Putamen (tissue), 1 donor: Measurements from ENCODE around the gene TPRG1.

Experiments used
- DNase-seq: peaks from one replicate; pipeline ENCODE4 v3.0.0-alpha.2; 2016; ENCODE audit warnings: low spot score

TPRG1 gene

DNA sequence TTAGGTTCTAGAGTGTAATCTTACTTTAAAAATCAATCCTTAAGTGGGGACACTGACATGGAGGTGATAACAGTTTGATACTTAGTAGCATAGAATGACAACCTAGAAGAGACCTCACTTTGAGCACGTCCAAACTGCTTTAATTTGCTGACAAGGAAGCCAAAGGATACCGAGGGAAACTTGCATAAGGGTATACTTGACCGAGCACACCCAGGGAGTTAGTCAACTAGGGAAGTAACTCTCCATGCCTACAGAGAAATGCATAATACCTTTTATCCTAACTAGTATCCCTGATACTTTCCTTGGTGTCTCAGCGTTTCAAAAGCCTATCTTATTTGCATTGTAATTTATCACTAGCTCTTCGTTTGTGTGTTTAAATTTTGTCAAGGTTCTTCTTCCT lies 5.5 kb upstream of the TPRG1 start:
- DNase-seq: no peak

GRCh38 chr3:189167027-189167766 lies 4.6 kb upstream of the TPRG1 start:
- no peak for DNase-seq

DNA sequence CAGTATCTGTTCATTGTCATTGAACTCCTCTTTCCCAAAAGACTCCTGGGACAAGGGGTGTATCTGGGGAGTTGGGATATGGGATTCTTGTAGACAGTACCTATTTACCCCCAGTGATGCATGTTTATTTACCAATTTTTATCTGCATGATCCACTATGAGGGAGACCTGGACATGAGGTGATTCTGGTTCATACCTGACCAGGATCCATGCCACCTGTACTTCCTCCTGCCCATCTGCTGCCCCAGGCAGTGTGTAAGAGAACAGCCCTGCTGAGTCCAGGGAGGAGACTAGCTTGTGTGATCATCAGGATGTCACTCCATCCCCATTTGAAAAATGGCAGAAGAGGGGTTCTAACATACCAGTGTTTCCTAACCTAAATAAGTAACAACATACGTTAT lies 3.1 kb upstream of the TPRG1 start:
- DNase-seq: no peak

- no peak for DNase-seq
Measured at GRCh38 chr3:189169728-189170127, 2.0 kb upstream of the TPRG1 start.

GRCh38 chr3:189170559-189170958 lies 1.2 kb upstream of the TPRG1 start:
- no peak for DNase-seq

DNA sequence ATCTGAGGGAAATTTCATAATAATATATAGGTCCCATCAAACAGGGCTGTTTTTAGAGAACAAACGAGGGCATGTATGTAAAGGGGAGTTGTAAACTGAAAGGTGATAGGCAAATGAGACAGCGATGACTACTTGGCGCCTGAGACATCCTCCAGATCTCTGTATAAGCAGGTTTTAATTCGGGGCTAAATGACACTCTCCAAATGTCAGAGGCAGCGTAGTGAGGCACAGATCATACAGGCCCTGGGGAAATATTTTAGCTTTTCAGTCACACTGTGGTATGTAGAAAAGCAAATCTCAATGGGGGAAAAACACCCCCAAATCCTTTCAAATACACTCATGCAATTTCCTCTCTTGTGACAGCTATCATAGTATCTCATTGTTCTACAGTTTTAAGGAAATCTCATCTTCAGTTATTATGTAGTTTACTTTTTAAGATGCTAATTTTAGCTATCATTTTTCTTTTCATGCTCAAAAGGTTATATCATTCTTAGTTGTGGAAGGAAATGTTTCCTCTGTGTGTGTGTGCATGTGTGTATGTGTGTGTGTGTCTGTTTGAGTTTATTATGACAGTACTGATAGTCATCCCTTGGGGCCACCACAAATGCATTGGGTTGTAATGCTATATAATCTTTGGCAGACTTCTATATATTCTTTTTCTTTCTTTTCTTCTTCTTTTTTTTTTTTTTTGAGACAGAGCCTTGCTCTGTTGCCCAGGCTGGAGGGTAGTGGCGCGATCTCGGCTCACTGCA lies 1.1 kb downstream of the TPRG1 start:
- DNase-seq: no peak

- DNase-seq: no peak
Measured at GRCh38 chr3:189184566-189184965, 12.8 kb downstream of the TPRG1 start.

DNA sequence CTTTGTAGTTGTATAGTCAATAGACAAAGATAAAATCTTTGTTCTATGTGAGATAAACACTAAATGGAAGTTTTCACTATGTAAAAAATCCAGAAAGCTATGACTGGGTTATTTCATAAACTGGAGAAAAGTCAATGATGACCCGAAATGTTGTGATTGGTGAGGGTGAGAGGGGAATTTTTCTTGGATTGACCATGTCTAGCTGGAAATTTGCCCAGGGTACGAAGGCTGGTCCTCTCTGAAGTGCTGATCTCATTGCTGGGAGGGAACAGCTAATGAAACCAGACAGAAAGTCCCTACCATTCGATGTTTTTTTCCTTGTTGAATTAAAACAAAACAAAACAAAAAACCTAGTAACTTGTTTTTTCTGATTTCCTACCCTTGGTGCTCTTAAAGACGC lies 14.3 kb downstream of the TPRG1 start:
- DNase-seq: no peak

DNA sequence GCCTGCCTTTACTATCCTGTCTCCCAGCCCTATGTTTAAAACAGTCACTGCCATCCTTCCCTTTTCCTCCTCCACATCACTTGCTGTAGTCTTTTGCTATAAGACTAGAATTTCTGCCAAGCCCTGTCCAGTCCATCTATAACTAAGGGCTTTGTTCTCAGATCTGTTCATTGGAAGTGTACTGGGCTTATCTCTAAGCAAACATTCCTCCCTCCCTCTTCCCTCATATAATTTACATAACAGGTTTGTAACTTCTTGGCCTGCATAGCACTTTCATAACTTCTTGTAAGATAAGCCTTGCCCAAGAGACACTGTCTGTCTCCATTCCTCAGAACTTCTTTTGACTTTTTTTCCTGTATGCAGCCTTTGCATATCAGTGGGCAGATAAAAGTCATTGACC lies 16.7 kb downstream of the TPRG1 start:
- DNase-seq: no peak

DNA sequence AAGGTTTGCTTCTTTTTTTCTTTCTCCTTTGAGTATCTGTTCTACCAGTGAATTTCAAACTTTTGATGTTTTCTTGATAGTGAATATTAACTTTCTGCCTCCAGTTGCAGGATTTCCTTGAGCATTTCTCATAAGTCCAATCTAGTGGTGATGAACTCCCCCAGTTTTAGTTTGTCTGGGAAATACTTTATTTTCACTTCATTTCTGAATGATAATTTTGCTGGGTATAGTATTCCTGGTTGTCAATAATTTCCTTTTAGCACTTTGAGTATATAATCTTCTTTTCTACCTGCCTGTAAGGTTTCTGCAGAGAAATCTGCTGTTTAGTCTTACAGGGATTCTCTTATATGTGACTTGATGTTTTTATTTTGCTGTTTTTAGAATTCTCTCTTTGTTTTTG lies 21.0 kb downstream of the TPRG1 start:
- no peak for DNase-seq

- DNase-seq: no peak
Measured at GRCh38 chr3:189195302-189195701, 23.5 kb downstream of the TPRG1 start.

DNA sequence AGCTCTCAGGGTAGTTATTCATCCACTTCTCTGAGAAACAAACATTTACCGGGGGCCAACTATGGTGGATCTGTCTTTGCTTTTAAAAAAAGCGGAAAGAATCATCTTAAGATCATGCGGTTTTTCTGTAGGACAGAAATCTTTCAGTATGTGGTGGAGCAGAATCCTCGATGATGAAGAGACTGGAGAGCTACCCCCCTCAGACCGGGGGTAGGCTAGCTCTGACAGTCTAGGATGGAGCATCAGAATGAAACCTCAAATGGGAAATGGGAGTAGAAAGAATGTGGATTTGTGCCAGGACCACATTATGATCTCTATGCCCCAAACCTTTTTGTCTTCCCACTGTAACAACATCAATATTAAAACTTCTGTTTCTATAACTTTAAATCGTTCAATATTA lies 30.3 kb downstream of the TPRG1 start:
- no peak for DNase-seq

DNA sequence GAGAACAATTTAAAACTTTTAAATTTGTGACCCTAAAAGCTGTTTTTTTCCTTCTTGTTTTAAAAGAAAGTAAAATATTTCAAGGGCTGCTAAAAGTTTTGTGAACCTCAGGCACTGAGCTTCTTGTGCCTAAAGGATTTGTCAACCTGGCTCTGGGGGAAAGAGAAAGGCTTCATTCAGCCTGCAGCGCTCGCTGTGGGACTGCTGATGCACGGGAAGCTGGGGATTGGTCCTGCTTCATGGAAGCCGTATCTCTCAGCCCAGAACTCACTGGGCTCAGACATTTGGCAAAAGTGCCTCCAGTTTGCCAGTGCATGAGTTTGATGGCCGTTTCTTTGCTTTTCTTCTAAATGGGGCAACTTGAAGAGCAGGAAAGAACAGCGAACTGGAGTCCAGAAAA lies 30.8 kb downstream of the TPRG1 start:
- DNase-seq: no peak

GRCh38 chr3:189204167-189204866 lies 32.5 kb downstream of the TPRG1 start:
- DNase-seq: no peak

DNA sequence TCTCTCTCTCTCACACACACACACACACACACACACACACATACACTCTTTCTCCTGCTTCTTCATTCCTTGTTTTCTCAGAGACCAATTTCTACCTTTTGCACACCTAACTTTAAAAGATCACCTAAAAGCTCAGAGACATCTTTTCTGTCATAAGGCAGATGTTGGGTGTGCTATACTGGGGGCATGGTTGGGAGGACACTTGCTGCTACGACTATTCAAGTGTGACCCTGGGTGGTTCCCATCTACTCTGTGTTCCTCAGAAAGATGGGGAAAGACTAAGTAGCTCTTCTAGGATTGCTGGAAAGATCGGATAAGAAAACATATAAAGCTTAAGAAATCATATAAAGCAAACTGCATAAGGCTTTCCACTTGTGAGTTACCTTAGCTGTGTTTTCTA lies 33.2 kb downstream of the TPRG1 start:
- DNase-seq: no peak

- DNase-seq: no peak
Measured at GRCh38 chr3:189210251-189210770, 38.5 kb downstream of the TPRG1 start.

DNA sequence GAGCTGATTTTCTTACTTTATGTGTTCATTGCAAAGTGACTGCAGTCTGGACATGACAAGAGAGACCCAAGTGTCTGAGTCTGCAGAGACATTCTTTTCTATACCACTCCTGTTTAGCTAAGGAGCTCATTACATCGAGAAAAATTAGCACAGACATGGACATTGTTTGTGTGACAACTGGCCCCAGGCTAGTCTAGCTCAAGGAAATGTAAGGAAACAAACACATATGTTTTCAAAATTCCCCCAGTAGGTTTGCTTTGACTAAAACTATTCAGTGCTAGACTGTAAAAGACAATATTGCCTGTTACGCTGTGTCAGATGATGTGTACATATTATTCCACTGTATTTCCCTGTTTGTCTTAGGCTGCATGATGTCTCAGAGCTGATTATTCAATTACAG lies 40.9 kb downstream of the TPRG1 start:
- DNase-seq: no peak

DNA sequence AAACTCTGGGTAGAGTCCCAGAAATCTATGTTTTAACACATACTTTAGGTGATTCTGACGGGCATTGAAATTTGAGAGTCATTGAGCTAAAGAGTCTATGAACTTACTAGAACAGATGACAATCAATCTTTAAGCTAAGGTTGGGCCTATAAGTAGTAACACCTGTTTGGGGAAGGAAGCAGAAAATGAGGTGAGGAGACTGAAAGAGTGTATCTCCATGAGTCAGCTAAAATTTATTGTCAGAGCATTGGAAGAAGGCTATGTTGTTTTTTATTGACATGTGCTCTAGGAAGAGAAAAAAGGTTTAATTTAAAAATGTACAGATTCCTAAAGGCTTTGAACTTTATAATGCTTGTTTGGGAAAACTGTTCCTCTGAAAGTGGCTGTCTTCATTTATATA lies 42.9 kb downstream of the TPRG1 start:
- DNase-seq: no peak

DNA sequence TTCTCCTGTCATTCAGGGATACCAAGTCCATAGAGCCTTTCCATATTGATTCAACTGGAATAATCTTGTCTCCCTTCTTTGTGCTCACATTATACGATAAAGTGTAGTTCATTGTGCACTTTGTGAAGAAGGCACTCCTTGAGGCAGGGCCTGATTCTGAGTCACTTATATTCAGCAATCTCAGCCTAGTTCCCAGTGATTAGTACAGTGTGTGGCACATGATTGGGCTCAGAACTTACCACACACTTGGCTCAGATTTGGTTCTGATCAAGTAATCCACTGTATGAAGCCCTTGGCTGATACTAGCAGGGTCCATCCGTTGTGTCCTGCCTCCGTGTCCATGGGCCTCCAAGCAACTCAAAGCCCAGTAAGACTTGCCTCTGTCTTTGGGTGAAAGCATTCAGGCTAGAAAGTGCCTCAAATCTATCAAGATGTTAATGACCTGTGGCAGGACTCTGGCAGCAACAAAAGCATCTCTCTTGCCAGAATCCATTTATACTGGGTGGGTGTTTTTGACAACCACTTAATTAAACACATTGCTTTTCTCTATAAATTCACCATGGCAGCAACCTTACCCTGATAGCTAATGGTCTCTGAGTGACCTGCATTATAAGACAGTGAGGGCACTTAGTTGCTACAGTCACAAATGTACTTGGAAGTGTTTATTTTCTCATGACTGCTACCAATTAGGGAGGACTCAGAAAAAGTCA lies 51.3 kb downstream of the TPRG1 start:
- no peak for DNase-seq

DNA sequence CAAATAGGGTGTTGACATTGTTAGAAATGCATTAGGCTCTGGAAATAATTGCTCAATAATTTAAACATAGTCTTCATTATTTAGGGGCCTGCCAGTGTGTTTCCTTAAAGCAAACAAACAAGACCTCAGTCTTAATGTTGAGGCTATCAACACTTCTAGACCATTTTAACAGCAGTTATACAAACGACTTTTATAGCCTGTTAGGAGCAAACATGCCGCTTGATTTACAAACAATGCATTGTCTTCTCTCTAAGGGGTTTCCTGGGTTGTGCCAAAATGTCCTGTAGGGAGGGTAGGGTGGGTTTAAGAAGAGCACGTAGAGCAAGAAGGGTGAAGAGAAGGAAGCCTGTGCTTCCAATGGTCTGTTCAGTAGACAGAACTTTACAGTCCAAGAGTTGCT lies 53.7 kb downstream of the TPRG1 start:
- DNase-seq: no peak

DNA sequence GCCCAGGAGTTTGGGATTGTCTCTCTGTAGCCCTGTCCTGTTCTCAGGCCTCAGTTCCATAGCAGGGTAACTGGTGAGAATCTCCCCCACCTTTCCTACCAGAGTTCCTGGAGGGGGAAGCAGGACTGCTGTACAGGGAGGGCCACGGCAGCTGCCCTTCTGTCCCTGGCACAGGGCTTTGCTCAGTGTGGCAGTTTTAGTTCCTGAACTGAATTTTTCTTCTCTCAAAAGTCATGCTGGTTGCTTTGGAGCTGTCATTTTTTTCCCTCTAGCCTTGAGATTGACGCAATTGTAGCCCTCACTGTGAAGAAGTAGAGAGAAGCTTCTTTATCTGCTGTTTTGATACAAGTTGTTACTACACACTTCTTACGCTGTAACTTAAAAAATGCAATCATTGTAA lies 55.5 kb downstream of the TPRG1 start:
- DNase-seq: no peak

DNA sequence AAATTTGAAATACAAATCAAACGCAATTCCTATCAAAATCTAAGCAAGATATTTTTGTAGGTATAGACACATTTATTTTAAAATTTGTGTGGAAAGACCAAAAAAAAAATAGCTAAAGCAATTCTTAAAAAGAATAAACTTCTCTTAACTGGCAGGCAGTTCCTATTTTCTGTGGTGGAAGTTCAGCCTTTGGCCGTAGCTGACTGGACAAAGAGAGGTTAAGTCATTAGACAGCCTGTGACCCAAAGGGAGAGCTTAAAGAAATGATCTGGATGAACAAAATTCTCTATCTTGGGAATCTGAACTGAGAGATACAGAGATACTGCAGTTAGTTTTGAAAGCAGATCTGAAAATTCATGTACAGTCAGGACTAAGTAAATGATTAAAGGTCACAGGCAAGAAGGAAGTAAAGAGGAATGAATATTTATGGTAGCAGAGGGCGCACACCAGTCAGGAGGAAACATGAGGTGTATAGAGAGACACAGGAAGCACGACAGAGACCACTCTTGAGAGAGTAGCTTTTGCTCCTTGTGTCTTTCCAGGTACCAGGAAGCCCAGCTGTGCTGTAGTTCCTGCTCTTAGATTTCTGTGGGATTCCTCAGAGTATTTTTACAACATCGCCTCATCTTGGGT lies 57.5 kb downstream of the TPRG1 start:
- DNase-seq: no peak
